ENCODE measurements around the gene ROPN1B. TPM values are rescaled to one million over a fixed set of nuclear protein-coding genes. Genes with fewer than 3 reads are reported as not detected.

Gene ROPN1B
- total and polyA plus RNA-seq, 11 donors, result 1.1 to 8.1 (median 2.0) TPM

DNA sequence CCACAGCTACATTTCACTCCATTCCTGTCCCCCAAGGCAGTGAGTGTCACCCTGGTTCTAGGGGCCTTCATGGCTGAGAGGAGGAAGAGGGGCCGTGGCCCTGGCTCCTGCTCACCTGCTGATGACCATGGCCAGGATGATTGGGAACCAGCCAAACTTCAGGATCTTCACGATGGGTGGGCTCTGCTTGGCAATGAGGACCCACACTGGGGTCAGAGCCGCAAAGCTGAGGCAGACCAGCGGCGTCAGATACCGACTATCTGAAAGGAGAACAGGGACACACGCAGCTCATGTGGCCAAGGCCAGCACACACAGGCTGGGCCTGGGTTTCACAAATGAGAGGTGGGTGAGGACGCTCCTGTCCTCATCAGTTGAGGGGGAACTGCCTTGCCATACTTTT lies 47.6 kb downstream of the ROPN1B start:
- Histone ChIP-seq H3K27me3 (no peaks in the 10 kb centered on the region), H3K4me1 (peaks cover 0 to 4% (median 0%) of the 10 kb centered on the region in 12 donors), H3K9me3 (no peaks in the 10 kb centered on the region), H3K36me3 (peaks cover 0 to 51% (median 12%) of the 10 kb centered on the region in 9 donors), H3K27ac (no peak overlapping the region), H3K4me3 (no peak overlapping the region)
- intact Hi-C loops (cut with DNase I), result no loop called here
- DNase-seq, result no peak
- TF ChIP-seq CTCF (IDR thresholded peaks at IDR 0.05), result no peak
- no peak for TF ChIP-seq POLR2A (IDR thresholded peaks at IDR 0.05)
- 92 to 97% (median 96%) methylated on average over 8 of the region's 8 CpGs for WGBS, 4 donors
- ATAC-seq, result no peak

GRCh38 chr3:126017362-126017761 lies 48.4 kb downstream of the ROPN1B start:
- no peak for TF ChIP-seq CTCF (IDR thresholded peaks at IDR 0.05)
- H3K27ac ChIP-seq, result no peak overlapping the region
- H3K9me3 ChIP-seq, result no peaks in the 10 kb centered on the region
- intact Hi-C loops (cut with DNase I), result no loop called here
- no peak for ATAC-seq
- H3K27me3 ChIP-seq, result no peaks in the 10 kb centered on the region
- H3K4me1 ChIP-seq, result peaks cover 0 to 3% (median 0%) of the 10 kb centered on the region in 12 donors
- no peak for DNase-seq
- H3K4me3 ChIP-seq, result no peak overlapping the region
- peaks cover 0 to 49% (median 12%) of the 10 kb centered on the region in 9 donors for H3K36me3 ChIP-seq
- 88 to 97% (median 90%) methylated on average over 8 to 9 of the region's 9 CpGs for WGBS, 4 donors

GRCh38 chr3:126018545-126018944 lies 49.6 kb downstream of the ROPN1B start:
- no peaks in the 10 kb centered on the region for H3K9me3 ChIP-seq
- H3K4me1 ChIP-seq, result no peaks in the 10 kb centered on the region
- no peak for TF ChIP-seq CTCF (IDR thresholded peaks at IDR 0.05)
- no peak for TF ChIP-seq POLR2A (IDR thresholded peaks at IDR 0.05)
- 69 to 100% (median 90%) methylated on average over 1 of the region's 1 CpG for WGBS, 4 donors
- DNase-seq (no peak), ATAC-seq (no peak)
- intact Hi-C loops (cut with DNase I), result no loop called here
- H3K27ac ChIP-seq, result no peak overlapping the region
- H3K27me3 ChIP-seq, result no peaks in the 10 kb centered on the region
- H3K4me3 ChIP-seq, result no peak overlapping the region
- H3K36me3 ChIP-seq, result peaks cover 0 to 45% (median 18%) of the 10 kb centered on the region in 9 donors

- Histone ChIP-seq H3K27ac (no peak overlapping the region), H3K4me1 (no peaks in the 10 kb centered on the region), H3K36me3 (peaks cover 0 to 43% (median 18%) of the 10 kb centered on the region in 9 donors), H3K4me3 (no peak overlapping the region), H3K9me3 (no peaks in the 10 kb centered on the region), H3K27me3 (no peaks in the 10 kb centered on the region)
- TF ChIP-seq POLR2A (IDR thresholded peaks at IDR 0.05) (no peak), CTCF (IDR thresholded peaks at IDR 0.05) (no peak)
- DNase-seq (no peak), ATAC-seq (no peak)
- intact Hi-C loops (cut with DNase I), result no loop called here
- 90 to 98% (median 91%) methylated on average over 7 of the region's 7 CpGs for WGBS, 4 donors
Observed at GRCh38 chr3:126018995-126019394, 50.0 kb downstream of the ROPN1B start.
